AML-193 (cell line): ENCODE data around the gene MCOLN1.
"Not testable (repeated sequence)": the region's sequence is repeated elsewhere in the genome, so short reads cannot be mapped to it uniquely, and the experiment has no call there.

Experiments used
- DNase-seq, 2 experiments: peaks; one replicate each; lab custom pipeline; 2025; lab: John Stamatoyannopoulos, UW

MCOLN1 gene

DNA sequence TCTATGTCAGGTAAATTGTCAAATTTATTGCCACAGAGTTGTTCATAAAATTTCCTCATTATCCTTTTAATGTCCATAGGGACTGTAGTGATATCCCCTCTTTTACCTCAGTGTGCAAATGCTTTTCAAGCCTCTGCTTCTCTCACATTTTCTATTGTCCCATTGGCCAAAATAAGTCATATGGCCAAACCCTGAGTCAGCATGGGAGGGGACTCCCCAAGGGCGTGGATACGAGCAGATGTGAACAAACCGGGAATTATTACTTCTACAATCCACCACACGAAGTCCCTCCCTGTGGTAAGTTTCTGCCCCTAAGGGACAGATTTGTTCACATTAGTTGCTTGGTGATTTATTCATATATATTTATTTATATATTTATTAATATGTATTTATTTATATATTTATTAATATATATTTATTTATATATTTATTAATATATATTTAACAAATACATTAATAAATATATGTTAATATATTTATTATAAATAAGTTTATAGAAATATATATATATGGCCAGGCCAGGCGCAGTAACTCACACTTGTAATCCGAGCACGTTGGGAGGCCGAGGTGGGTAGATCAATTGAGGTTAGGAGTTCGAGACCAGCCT lies 53.1 kb downstream of the MCOLN1 start:
- DNase-seq, result no peak

DNA sequence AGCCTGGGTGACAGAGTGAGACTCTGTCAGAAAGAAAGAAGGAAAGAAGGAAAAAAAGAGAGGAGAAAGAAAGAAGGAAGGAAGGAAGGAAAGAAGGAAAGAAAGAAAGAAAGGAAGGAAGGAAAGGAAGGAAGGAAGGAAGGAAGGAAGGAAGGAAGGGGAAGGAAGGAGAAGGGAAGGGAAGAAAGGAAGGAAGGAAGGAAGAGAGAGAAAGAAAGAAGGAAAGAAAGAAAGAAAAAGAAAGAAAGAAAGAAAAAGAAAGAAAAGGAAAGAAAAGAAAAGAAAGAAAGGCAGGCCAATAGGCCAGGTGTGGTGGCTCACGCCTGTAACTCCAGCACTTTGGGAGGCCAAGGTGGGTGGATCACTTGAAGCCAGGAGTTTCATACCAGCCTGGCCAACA lies 55.0 kb downstream of the MCOLN1 start:
- not testable (repeated sequence) for DNase-seq

DNA sequence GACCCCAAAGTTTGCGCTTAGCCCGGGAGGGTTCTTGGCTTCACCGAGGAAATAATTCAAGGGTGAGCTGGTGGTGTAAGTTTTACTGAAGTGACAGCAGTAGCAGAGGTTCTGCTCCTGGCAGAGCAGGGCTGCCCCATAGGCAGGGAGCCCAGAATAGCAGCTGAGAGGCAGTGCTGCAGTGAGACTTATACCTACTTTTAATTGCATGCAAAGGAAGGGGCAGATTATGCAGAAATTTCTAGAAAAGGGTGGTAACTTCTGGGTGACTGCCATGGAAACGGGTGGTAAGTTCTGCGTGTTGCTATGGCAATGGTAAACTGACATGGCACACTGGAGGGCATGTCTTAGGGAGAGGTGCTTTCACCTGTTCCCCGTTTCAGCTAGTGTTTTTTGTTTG lies 55.7 kb downstream of the MCOLN1 start:
- no peak for DNase-seq

DNA sequence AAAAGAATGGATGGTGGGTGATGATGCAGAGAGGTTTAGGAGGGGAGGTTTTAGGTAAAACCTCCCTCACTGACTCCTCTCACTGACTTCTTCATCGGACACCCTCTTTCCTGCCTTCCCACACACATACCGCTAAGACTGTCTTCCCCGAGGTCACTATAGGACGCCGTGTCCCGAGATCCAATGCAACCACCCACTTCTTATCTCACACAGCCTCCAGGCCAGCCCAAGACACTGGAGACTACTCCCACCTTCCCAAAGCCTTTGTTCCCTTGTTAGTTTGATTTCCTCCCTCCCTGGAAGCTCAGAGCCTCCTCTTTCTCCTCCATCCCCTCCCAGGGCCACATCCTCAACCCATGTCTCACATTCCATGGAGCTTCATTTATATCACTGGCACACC lies 56.8 kb downstream of the MCOLN1 start:
- no peak for DNase-seq

DNA sequence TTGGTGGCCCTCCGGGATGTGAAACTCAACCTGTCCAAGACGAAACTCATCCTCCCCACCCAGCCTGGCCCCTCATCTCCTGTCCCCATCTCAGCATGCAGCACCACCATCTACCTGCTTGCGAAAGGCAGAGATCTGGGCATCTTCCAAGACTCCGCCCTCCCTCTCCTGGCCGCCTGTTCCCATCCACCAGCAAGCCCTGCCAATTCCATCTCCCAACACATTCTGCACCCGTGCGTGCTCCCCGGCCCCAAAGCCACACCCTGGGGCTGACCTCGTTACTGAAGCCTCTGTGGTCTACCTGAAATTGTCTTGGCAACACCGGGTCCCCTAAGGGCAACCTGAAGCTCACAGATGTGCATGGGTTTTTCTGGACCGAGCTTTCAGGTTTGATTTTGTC lies 60.0 kb downstream of the MCOLN1 start:
- DNase-seq, result no peak
